Cardiac muscle cell (in vitro differentiated cells and primary cell): ENCODE data around the gene STX3. TPM values are rescaled to one million over a fixed set of nuclear protein-coding genes. Genes with fewer than 3 reads are reported as not detected.
A peak's percentile ranks its signal among the peaks of the same experiment; 100 is the strongest.

ENCODE experiments used
- DNase-seq, 2 donors: peaks; one replicate each; pipeline versions ENCODE4 v3.0.0 to v3.0.0-alpha.2; 2010 to 2017; ENCODE audit warnings: low read depth in 1 of 2, low spot score in 1 of 2
- H3K27ac ChIP-seq: fragments of 200-600 bp; sonication (generic); 2 replicates; pipeline ENCODE4 v1.5.1; 2016
- H3K27me3 ChIP-seq: fragments of 200-600 bp; sonication (generic); 2 replicates; pipeline ENCODE4 v1.6.0; 2016; ENCODE audit warnings: control low read depth
- H3K36me3 ChIP-seq: fragments of 200-600 bp; sonication (generic); 2 replicates; pipeline ENCODE4 v1.5.1; 2016; ENCODE audit warnings: control low read depth
- H3K4me1 ChIP-seq: fragments of 200-600 bp; sonication (generic); 2 replicates; pipeline ENCODE4 v1.8.1; 2017; ENCODE audit warnings: low read depth, mild to moderate bottlenecking, mixed run types
- H3K4me3 ChIP-seq: fragments of 200-600 bp; sonication (generic); 2 replicates; pipeline ENCODE4 v1.5.1; 2016; ENCODE audit warnings: mild to moderate bottlenecking
- H3K9me3 ChIP-seq: fragments of 200-600 bp; sonication (generic); 2 replicates; pipeline ENCODE4 v1.5.1; 2017; ENCODE audit warnings: low read depth, mild to moderate bottlenecking, control low read depth
- polyA plus RNA-seq: library from polyadenylated mRNA; unstranded; fragments of >200 nt; fragmentation: Nextera tagmentation; extraction: Ambion mirVana; gene quantifications from 2 replicates; pipeline ENCODE4 v1.2.1, GENCODE V29; 2016
- total RNA-seq: library from RNA; depleted of rRNA; stranded (reverse); fragments of >200 nt; gene quantifications from 2 replicates; pipeline ENCODE4 v1.2.3, GENCODE V29; 2016
- TF ChIP-seq, protein P1 (sequence below): IDR thresholded peaks from 2 replicates; pipeline ENCODE4 v1.5.1; 2012; ENCODE audit warnings: low read depth, mild to moderate bottlenecking, low read length

The STX3 gene
- total and polyA plus RNA-seq, 2 experiments from 2014 or later, result 21.7 to 32.5 TPM

- DNase-seq, result no peak
- TF ChIP-seq, protein P1, sequence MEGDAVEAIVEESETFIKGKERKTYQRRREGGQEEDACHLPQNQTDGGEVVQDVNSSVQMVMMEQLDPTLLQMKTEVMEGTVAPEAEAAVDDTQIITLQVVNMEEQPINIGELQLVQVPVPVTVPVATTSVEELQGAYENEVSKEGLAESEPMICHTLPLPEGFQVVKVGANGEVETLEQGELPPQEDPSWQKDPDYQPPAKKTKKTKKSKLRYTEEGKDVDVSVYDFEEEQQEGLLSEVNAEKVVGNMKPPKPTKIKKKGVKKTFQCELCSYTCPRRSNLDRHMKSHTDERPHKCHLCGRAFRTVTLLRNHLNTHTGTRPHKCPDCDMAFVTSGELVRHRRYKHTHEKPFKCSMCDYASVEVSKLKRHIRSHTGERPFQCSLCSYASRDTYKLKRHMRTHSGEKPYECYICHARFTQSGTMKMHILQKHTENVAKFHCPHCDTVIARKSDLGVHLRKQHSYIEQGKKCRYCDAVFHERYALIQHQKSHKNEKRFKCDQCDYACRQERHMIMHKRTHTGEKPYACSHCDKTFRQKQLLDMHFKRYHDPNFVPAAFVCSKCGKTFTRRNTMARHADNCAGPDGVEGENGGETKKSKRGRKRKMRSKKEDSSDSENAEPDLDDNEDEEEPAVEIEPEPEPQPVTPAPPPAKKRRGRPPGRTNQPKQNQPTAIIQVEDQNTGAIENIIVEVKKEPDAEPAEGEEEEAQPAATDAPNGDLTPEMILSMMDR, result no peak
- H3K36me3 ChIP-seq, result no peaks in the 10 kb centered on the region
- H3K9me3 ChIP-seq, result no peaks in the 10 kb centered on the region
- no peak overlapping the region for H3K27ac ChIP-seq
- H3K4me3 ChIP-seq, result no peak overlapping the region
- no peaks in the 10 kb centered on the region for H3K27me3 ChIP-seq
- no peaks in the 10 kb centered on the region for H3K4me1 ChIP-seq
Measured at GRCh38 chr11:59759900-59760299, 4.7 kb downstream of the STX3 start.

GRCh38 chr11:59760771-59761170 lies 5.6 kb downstream of the STX3 start:
- no peak for DNase-seq
- Histone ChIP-seq H3K9me3 (no peaks in the 10 kb centered on the region), H3K27me3 (no peaks in the 10 kb centered on the region), H3K36me3 (no peaks in the 10 kb centered on the region), H3K4me1 (no peaks in the 10 kb centered on the region), H3K4me3 (no peak overlapping the region), H3K27ac (no peak overlapping the region)
- TF ChIP-seq, protein P1, result no peak

DNA sequence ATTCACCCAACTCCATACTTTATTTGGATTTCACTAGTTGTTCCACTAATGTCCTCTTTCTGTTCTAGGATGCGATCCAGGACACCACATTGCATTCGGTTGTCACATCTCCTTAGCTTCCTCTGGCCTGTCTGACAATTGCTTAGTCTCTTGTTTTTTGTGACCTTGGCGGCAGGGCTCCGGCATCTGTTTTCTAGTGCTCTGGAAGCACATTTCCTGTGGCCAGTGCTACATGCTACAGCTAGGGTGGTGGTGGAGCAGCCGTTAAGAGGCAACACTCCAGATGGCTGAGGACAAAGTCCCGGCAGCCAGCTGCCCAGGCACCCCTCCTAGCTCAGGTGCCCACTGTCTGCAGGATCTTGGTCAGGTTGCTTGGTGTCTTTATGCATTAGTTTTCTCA lies 6.8 kb downstream of the STX3 start:
- H3K4me3 ChIP-seq, result no peak overlapping the region
- H3K27me3 ChIP-seq, result no peaks in the 10 kb centered on the region
- H3K27ac ChIP-seq, result no peak overlapping the region
- peaks cover 4% of the 10 kb centered on the region for H3K4me1 ChIP-seq
- TF ChIP-seq, protein P1, result no peak
- H3K36me3 ChIP-seq, result no peaks in the 10 kb centered on the region
- H3K9me3 ChIP-seq, result no peaks in the 10 kb centered on the region
- no peak for DNase-seq

DNA sequence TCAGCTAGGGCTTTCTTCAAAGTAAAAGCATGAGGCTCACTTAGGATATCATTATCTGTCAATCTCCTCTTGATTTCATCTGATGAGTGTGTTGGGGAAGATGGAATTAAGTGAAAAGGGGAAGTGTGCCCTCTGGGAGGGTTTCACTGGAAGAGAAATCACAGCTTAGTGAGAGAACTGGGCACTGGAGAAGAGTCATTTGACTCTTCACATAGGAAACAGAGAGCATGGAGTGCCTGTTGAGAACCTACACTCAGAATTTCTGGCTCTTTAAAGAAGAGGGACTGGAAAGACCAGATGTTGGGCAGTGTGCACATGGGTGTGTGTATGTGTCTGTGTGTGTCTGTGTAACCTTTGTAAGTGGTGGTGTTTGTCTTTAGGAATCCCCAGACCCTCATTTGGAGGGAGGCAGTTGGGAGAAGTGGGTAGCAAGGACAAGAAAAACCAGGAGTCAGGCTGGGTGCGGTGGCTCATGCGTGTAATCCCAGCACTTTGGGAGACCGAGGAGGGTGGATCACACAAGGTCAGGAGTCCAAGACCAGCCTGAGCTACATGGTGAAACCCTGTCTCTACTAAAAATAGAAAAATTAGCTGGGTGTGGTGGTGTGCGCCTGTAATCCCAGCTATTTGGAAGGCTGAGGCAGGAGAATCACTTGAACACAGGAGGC lies 10.0 kb downstream of the STX3 start:
- H3K27me3 ChIP-seq, result no peaks in the 10 kb centered on the region
- no peak for DNase-seq
- H3K4me3 ChIP-seq, result no peak overlapping the region
- H3K36me3 ChIP-seq, result no peaks in the 10 kb centered on the region
- peaks cover 6% of the 10 kb centered on the region for H3K4me1 ChIP-seq
- H3K9me3 ChIP-seq, result no peaks in the 10 kb centered on the region
- H3K27ac ChIP-seq, result no peak overlapping the region
- TF ChIP-seq, protein P1, result no peak

DNA sequence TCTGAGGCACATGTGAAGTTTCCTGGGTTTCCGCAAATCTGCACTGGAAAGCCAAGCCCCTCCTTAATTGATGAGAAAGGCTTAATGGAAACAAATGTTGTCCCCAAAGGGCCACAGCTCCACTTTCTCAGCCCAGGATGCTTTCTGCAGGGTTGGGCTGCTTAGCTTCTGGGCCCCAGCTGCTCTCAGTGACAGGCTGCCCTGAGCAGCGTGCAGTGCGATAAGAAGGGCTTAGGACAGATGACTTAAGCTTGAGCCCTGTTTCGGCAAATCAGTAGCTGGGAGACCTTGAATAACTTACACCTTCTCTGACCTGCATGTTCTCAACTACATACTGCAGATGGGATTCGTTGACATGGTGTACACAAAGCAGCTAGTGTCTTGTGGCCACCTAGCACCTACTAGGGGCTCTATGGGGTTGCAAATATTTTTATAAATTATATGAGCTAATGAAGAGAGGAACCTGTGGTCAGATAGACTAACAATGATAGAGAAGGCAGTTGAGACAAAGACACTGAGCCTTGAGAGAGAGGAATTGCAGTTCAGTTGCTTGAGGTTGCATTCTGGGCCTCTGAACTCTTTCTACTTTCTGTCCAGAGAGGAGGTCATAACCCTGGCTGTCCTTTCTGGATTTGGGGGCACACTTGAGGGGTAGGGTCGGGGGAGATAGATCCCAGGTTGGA lies 11.5 kb downstream of the STX3 start:
- Histone ChIP-seq H3K27ac (peak overlapping the region; percentile 15), H3K9me3 (no peaks in the 10 kb centered on the region), H3K4me3 (no peak overlapping the region), H3K36me3 (no peaks in the 10 kb centered on the region), H3K4me1 (peaks cover 6% of the 10 kb centered on the region), H3K27me3 (no peaks in the 10 kb centered on the region)
- TF ChIP-seq, protein P1, result no peak
- peak in 1 of 2 donors; percentile 47 for DNase-seq
